Lung (tissue), 12 donors: Measurements from ENCODE around the gene MT3. TPM values are rescaled to one million over a fixed set of nuclear protein-coding genes. Genes with fewer than 3 reads are reported as not detected.

ENCODE experiments used
- ATAC-seq: fragments of 200-7000 bp; cut with Tn5 transposase; one replicate; pipeline ENCODE4 v1.9.1; 2020; ENCODE audit warnings: moderate number of reproducible peaks; ENCODE audit not compliant: insufficient read depth, low FRiP score
- DNase-seq, 3 donors: peaks; one replicate each; pipeline ENCODE4 v3.0.0-alpha.2; 2013 to 2017
- H3K27ac ChIP-seq, 2 donors: one replicate each; pipeline ENCODE4 v1.5.1; 2013; ENCODE audit warnings: mild to moderate bottlenecking in 2 of 2, moderate library complexity in 2 of 2, control low read depth in 1 of 2, inconsistent platforms in 1 of 2, low read depth in 1 of 2, low read length in 1 of 2
- H3K27me3 ChIP-seq, 3 donors: one replicate each; pipeline ENCODE4 v1.5.1; 2013; ENCODE audit warnings: low read length in 2 of 3; ENCODE audit not compliant: control insufficient read depth in 3 of 3, insufficient read depth in 3 of 3
- H3K36me3 ChIP-seq, 4 donors: one replicate each; pipeline ENCODE4 v1.5.1; 2013; ENCODE audit warnings: low read length in 4 of 4, mild to moderate bottlenecking in 1 of 4, moderate library complexity in 1 of 4; ENCODE audit not compliant: control insufficient read depth in 4 of 4, insufficient read depth in 4 of 4
- H3K4me1 ChIP-seq, 5 donors: one replicate each; pipeline ENCODE4 v1.5.1; 2013; ENCODE audit warnings: low read length in 5 of 5, mild to moderate bottlenecking in 2 of 5, moderate library complexity in 1 of 5; ENCODE audit not compliant: control insufficient read depth in 5 of 5, insufficient read depth in 5 of 5
- H3K4me3 ChIP-seq: one replicate; pipeline ENCODE4 v1.5.1; 2013; ENCODE audit warnings: mild to moderate bottlenecking, control low read depth, moderate library complexity
- H3K9ac ChIP-seq, 2 donors: one replicate each; pipeline ENCODE4 v1.5.1; 2013; ENCODE audit warnings: low read length in 2 of 2, control low read depth in 1 of 2; ENCODE audit not compliant: insufficient read depth in 1 of 2
- H3K9me3 ChIP-seq, 4 donors: one replicate each; pipeline ENCODE4 v1.5.1; 2013; ENCODE audit warnings: low read length in 3 of 4, mild to moderate bottlenecking in 1 of 4, moderate library complexity in 1 of 4; ENCODE audit not compliant: control insufficient read depth in 4 of 4, insufficient read depth in 3 of 4
- WGBS, 2 donors: extraction: QIAGEN DNeasy Blood & Tissue Kit; methylation state at CpG; one replicate each; pipeline ENCODE4 v1.1.7; 2013; 5-methylcytosine and 5-hydroxymethylcytosine counted together
- polyA plus RNA-seq, 2 donors: library from polyadenylated mRNA; stranded (reverse); fragments of 200-250 nt; gene quantifications; one replicate each; pipeline ENCODE4 v1.2.1, GENCODE V29; 2013
- total RNA-seq, 2 donors: library from RNA; depleted of rRNA in 1 of 2; stranded (reverse); fragments of >200 nt in 1 of 2; gene quantifications; one replicate each; pipeline ENCODE4 v1.2.1, GENCODE V29; 2014 to 2021
- TF ChIP-seq, protein P1 (sequence below): IDR thresholded peaks from 2 replicates; pipeline ENCODE4 v1.5.1; 2012; ENCODE audit warnings: mild to moderate bottlenecking; ENCODE audit errors: control extremely low read depth, extremely low read depth
- donor health status: control.
- donor health status: control.
- donor health status: Bipolar disorder and iron deficiency.
- donor health status: healthy.
- donor health status: DM: yes; HTN: yes; CAD: no.

MT3 gene
- total and polyA plus RNA-seq, 4 donors, result 1.3 to 4.4 TPM; not detected in 2

DNA sequence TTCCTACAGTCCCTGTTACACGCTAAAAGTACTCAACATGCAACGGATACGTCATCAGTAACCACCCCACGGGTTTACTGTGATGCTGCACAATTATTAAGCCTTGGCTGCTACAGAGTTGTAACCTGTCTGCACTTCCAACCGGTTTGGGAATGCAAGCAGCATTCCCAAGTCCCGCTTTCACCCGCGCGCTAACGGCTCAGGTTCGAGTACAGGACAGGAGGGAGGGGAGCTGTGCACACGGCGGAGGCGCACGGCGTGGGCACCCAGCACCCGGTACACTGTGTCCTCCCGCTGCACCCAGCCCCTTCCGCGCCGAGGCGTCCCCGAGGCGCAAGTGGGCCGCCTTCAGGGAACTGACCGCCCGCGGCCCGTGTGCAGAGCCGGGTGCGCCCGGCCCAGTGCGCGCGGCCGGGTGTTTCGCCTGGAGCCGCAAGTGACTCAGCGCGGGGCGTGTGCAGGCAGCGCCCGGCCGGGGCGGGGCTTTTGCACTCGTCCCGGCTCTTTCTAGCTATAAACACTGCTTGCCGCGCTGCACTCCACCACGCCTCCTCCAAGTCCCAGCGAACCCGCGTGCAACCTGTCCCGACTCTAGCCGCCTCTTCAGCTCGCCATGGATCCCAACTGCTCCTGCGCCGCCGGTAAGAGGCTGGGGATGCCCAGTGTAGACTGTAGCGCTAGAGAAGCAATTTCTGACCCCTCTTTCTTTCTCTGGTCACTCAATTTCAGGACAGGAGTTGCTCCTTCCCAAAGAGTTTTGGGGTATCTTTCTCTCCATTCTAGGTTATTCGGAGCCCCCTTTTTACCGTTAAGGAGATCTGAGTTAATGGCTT lies 18.9 kb downstream of the MT3 start, which contains the start of gene MT2A:
Gene MT2A, plus strand, starts transcription at position 542 of the 833 bp plus-strand sequence. Its CDS starts 72 bp downstream, at position 614.
- Histone ChIP-seq H3K36me3 (no peaks in the 10 kb centered on the region), H3K4me3 (peak within 1 kb of the TSS; percentile 78), H3K9me3 (no peaks in the 10 kb centered on the region), H3K4me1 (peaks cover 9 to 55% (median 31%) of the 10 kb centered on the region in 5 donors), H3K9ac (peak within 1 kb of the TSS in 1 of 2 donors; percentile 78), H3K27ac (peak within 1 kb of the TSS; percentile 88 to 97), H3K27me3 (peaks cover 0 to 8% (median 0%) of the 10 kb centered on the region in 3 donors)
- peak; percentile 93 to 97 (median 93) for DNase-seq
- TF ChIP-seq, protein P1, sequence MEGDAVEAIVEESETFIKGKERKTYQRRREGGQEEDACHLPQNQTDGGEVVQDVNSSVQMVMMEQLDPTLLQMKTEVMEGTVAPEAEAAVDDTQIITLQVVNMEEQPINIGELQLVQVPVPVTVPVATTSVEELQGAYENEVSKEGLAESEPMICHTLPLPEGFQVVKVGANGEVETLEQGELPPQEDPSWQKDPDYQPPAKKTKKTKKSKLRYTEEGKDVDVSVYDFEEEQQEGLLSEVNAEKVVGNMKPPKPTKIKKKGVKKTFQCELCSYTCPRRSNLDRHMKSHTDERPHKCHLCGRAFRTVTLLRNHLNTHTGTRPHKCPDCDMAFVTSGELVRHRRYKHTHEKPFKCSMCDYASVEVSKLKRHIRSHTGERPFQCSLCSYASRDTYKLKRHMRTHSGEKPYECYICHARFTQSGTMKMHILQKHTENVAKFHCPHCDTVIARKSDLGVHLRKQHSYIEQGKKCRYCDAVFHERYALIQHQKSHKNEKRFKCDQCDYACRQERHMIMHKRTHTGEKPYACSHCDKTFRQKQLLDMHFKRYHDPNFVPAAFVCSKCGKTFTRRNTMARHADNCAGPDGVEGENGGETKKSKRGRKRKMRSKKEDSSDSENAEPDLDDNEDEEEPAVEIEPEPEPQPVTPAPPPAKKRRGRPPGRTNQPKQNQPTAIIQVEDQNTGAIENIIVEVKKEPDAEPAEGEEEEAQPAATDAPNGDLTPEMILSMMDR, result no peak
- WGBS, 2 donors, result 4 to 6% methylated on average over 52 to 62 of the region's 62 CpGs
- peak; percentile 91 for ATAC-seq

DNA sequence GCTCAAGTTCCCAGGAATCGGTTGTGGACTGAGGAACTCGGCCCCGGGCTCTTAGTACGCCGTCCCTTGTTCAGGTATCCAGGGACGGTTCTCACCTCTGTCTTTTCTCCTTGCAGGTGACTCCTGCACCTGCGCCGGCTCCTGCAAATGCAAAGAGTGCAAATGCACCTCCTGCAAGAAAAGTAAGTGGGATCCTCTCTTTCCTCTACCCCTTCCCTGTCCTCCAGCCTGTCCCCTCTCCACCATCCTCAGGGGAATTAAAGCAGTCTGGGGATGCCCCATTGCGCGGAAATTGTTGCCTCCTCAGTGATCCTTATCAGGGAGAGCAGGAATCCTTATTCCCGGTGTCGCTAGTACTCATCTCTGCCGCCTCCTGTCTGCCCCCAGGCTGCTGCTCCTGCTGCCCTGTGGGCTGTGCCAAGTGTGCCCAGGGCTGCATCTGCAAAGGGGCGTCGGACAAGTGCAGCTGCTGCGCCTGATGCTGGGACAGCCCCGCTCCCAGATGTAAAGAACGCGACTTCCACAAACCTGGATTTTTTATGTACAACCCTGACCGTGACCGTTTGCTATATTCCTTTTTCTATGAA lies 19.6 kb downstream of the MT3 start:
- no peak for DNase-seq
- no peak for ATAC-seq
- TF ChIP-seq, protein P1, result no peak
- no peaks in the 10 kb centered on the region for H3K9me3 ChIP-seq
- peaks cover 0 to 8% (median 0%) of the 10 kb centered on the region in 3 donors for H3K27me3 ChIP-seq
- H3K9ac ChIP-seq, result peak overlapping the region in 1 of 2 donors; percentile 78
- peak overlapping the region; percentile 78 for H3K4me3 ChIP-seq
- peak overlapping the region; percentile 88 to 91 for H3K27ac ChIP-seq
- WGBS, 2 donors, result 0% methylated on average over 21 of the region's 21 CpGs
- H3K4me1 ChIP-seq, result peaks cover 9 to 55% (median 31%) of the 10 kb centered on the region in 5 donors
- H3K36me3 ChIP-seq, result no peaks in the 10 kb centered on the region

DNA sequence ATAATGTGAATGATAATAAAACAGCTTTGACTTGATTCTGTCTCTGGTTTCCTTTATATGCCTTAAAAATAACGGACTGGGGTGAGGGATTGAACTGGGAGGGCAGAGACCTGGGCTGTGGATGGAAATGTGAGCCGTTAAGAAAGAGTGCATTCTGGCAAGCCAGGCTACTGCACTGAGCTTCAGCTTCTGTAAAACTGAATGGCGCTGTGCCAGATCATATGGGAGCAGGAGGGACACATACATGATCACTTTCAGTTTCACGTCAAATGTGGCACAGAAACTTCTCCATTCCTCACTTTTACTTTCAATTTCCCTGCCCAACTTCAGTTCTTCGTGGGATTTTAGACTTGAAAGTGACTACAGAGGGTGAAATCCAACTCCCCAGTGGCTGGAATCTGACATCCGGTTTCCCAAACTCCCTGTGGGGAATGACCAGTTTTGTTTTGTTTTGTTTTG lies 20.2 kb downstream of the MT3 start:
- Histone ChIP-seq H3K9ac (peak overlapping the region in 1 of 2 donors; percentile 78), H3K27ac (peak overlapping the region; percentile 88 to 91), H3K36me3 (no peaks in the 10 kb centered on the region), H3K27me3 (peaks cover 0 to 8% (median 0%) of the 10 kb centered on the region in 3 donors), H3K4me3 (peak overlapping the region; percentile 78), H3K4me1 (peaks cover 9 to 55% (median 31%) of the 10 kb centered on the region in 5 donors), H3K9me3 (no peaks in the 10 kb centered on the region)
- WGBS, 2 donors, result 0 to 1% methylated on average over 6 of the region's 6 CpGs
- no peak for ATAC-seq
- TF ChIP-seq, protein P1, result no peak
- DNase-seq, result peak; percentile 83 to 94 (median 94)
